HG03469 (cell line): Measurements from ENCODE around the gene MTM1.

Experiments used
- ATAC-seq: cut with Tn5 transposase; IDR thresholded peaks from one replicate; pipeline ENCODE4 v1.9.1; 2021; ENCODE audit warnings: mild to moderate bottlenecking, moderate library complexity, moderate number of reproducible peaks; ENCODE audit not compliant: unreplicated experiment

MTM1 gene

DNA sequence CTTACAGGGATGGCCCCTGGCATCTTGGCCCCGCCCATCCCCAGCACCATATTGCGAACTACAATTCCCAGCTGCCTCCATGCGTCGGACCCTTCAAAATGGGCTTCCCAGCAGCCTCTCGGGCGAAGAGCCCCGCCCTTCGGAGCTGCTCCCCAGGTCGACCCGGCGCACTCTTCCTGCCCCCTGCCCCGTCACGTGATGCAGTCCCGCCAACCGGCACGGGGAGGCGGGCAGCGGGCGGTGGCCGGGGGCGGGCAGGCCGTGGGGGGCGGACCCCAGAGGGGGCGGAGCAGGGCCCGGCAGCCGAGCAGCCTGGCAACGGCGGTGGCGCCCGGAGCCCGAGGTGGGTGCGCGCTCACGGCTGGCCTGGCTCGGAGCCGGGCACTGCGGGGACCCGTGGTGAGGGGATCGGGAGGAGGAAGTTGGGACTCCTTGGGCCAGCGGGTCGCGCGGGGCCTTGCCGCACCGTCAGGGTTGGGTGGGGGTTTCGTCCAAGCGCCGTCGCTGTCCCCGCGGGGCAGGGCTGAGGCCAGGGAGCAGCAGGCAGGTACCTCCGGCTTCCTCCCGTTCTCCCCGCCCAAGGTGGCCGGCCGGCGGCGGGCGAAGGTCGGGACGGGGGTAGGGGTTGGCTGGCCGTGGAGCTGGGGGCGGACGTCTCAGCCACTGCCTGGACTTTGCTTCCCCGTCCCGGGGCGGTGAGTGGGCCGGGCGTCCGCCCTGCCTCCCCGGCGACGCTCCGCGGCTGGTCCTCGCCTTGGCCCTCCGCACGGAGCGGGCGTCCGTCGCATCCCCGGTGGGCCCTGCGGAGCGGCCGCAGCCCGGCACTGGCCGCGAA lies at the start of gene MTM1:
Gene MTM1, plus strand, starts transcription at position 302 of the 835 bp plus-strand sequence. CDS start 23,994 bp downstream, outside the sequence.
- ATAC-seq, result peak; percentile 94

DNA sequence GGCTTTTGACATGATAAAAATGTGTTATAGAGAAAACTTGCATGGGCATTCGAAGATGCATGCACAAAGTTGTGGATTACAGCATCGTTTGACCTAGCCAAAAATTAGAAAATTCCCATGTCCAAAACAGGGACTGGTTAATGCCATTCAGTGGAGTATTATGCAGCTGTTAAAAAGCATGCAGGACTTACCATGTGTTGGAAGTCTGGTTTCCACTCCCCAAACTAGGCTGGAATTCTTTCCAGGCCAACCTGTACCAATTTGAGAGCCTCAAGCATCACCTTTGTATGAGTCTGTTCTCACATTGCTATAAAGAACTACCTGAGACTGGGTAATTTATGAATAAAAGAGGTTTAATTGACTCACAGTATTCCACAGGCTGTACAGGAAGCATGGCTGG lies 45.9 kb upstream of the MTM1 start:
- no peak for ATAC-seq

DNA sequence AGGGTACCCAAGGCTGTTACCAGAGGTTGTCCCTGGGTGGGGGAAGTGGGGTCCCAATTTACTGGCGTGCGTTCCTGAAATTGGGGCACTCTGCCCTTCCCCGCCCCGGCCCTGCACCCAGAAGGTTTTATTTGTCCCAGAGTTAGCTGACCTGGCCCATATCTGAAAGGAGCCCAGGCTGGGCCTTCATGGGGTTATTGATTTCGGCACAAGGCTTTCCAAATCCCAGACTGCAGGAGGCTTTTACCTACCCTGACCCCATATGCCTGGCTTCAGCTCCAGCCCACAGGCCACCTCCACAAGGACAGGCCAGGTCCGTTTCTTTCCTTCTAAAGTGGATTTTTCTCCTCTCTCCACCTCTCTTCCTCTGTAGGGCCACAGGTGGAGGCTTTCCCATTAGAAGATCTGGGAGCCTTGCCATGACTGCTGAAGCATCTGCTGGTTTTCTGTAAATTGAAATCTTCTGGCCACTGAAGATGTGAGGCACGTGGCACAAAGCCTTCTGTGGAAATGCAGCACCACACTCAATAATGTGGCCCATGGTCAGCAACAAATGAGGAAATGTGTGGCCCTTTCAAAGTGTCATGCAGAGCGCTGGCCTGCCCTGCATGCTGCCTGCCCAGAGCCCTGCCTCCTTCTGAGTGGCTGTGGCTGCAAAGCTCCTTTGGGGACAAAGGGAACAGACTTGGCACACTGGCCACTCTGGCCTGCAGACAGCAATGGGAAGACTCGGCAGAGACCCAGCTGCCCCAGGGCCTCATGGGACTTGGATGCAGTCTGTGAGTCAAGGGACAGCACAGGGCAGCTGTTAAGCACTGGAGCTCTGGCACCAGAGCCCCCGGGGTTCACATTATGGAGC lies 43.1 kb upstream of the MTM1 start:
- no peak for ATAC-seq

DNA sequence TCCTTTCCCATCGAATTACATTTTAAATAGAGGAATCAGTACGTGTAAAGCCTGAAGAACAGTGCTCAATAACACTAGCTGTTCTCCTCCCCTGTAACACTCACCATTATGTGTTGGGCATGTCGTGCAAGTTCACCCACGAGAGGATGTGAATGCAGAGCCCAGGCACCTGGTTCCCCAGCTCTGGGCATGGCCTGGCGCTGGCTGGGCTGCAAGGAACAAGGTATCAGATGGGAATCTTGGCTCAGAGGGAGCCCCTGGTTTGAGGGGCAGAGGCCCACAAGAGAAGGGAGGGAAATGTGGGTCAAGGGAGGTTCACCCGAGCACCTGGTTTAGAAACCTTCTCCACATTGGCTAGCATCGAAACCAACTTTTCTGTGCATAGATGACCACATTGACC lies 41.7 kb upstream of the MTM1 start:
- no peak for ATAC-seq

DNA sequence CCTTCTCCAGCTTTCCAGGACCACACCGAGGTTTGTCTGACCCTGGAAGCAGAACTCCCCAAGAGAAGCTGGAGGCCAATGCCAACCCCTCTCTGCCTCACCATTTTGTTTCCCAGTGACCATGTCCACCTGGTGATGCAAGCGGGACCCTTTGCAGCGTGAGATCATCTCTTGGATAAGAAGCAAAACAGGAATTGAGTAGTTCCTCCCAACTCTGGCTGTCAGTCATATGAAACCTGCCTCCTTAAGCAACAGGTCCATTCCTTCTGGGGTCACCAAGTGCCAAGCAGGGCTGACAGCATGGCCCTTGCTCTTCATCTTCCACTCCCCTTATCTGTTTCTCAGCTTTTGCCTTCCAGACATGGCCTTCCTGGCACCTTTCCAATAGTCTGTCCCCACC lies 41.3 kb upstream of the MTM1 start:
- no peak for ATAC-seq

DNA sequence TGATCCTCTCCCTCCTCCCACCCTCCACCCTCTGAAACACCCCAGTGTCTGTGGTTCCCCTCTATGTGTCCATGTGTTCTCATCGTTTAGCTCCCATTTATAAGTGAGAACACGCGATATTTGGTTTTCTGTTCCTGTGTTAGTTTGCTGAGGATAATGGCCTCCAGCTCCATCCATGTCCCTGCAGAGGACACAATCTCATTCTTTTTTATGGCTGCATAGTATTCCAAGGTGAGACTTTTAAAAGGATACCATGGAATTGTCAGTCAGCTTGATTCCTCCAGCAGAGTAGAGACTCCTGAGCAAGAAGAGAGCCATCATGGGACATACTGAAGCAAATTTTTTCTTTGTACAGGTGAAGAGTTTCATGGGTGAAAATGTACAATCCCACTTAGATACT lies 38.8 kb upstream of the MTM1 start:
- ATAC-seq, result no peak

DNA sequence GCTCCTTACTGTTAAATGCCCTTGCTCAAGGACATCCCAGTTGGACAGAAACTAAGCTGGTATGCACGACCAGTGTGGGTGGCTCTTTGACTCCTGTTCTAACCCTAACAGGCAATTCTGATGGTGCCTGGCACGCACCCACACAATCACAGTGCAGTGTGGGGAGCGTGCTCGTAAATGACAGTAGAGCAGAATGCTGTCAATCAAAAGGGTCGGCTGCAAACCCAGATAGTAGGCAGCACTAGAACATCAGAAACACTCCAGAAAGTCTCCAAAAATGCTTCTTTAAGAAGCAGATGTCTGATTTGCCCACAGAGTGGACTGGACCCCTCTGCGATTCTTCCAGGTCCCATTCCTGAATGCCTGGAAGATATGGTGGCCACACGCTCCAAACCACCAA lies 37.6 kb upstream of the MTM1 start:
- no peak for ATAC-seq

DNA sequence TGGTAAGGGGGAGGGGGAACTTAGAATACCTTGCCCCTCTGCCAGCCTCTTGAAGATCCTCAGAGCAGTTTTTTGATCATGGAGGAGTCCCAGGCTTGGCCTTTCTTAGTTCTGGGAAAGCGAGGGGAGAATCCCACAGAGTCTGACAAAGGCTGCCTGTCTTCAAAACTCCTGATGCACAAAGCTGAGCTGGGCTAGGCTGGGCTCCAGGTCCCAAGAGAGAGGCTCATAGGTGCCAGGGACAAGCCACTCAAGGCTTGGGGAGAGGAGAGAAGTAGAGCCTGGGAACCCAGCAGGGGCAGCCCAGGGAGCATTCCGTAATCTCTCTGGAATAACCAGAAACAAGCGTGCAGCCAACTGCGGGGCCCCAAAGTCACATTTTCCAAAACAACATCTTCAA lies 37.0 kb upstream of the MTM1 start:
- no peak for ATAC-seq

DNA sequence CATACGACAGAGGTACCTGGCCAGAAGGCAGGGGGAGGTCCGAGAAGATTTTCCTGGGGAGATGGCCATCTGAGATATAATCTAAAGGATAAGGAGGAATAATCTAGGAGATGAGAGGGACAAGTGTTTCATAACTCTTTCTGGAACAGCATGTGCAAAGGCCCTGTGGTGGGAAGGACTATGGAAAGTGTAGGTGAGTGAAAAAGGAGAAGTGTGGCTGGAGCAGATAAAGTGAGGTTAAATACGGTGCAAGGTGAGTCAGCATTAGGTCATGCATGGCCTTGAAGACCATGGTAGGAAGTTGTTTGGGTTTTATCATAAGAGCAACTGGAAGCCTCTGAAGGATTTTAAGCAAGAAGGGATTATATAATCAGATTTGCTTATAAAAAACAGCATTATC lies 34.6 kb upstream of the MTM1 start:
- ATAC-seq, result no peak

DNA sequence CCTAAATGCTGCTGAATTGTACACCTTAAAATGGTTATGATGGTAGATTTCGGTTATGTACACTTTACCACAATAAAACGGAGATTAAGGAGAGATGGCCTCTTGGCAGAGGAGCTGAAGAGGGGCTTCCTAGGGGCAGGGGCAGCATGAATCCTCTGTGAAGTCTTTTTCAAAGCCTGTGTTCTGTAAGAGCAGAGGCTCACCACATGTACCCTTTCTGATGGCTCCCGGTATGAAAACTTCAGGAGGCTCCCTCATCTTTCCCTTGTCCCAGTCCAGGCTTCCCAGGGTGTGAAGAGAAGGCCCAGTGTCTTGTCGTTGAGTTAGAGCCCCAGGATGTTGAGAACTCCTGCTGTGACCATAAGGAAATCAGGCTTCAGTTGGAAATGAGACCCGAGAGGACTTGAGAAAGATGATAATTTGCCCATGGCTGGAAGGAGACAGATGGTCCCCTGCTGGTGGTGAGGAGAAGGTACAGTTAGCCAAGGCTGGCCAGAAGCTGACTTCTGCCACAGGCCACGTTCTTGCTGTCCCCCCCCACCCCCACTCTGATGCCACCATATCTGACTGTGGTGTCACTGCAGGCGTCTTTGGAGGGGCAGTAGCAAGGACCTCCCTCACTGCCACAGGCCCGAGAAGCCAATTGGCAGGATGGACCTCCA lies 31.8 kb upstream of the MTM1 start:
- no peak for ATAC-seq

DNA sequence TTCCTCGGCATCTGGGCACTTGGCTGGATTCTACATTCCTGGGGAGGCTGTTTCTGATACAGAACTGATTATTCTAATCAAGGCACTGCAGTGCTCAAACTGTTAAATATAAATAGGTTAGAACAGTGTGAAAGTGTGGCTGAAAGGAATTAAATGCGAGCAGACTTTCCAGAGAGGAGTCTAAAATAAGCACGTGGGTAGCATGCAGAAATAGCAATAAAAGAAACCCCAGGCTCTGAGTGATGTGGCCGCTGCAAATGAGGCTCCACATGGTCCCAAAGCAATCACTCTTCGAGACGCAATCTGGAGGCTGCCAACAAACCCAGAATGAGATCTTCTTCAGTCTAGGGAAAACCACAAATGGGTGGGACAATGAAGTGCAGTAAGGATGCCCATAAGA lies 30.6 kb upstream of the MTM1 start:
- no peak for ATAC-seq

DNA sequence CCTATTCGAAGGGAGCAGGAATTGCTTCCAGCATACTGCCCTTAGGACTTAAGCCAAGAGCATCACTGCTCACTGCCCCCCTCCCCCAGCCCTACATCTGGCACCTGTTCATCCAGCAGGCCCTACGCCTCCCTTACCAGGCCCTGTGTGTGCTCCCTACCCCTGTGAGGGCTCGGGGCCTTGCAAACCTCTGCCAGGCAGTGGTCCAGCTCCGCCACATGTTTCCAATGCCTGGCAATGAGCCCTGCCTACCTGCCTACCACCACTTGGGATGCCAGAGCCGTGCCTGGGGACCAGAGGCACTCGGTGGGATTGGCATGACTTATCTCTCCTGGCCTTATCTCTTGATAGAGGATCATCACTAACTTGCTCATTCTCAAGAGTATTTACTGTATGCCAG lies 27.5 kb upstream of the MTM1 start:
- no peak for ATAC-seq

DNA sequence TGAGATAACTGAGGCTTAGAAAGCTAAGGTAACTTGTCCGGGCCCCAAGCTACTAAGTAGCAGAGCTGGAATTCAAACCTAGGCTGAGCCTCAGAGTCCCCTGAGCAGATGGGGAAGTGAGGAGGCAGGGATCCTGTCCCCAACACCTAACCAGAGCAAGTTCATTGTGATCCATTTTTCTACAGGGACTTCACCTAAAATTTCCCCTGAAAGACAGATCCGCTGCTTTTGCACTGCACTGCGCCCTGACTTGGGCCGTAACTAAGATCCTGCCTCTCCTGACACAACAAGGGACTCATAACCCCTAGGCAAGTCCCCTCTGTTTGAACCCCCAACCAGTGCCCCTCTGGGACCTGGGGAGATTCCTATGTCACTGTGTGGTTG lies 25.6 kb upstream of the MTM1 start:
- ATAC-seq, result peak; percentile 16

DNA sequence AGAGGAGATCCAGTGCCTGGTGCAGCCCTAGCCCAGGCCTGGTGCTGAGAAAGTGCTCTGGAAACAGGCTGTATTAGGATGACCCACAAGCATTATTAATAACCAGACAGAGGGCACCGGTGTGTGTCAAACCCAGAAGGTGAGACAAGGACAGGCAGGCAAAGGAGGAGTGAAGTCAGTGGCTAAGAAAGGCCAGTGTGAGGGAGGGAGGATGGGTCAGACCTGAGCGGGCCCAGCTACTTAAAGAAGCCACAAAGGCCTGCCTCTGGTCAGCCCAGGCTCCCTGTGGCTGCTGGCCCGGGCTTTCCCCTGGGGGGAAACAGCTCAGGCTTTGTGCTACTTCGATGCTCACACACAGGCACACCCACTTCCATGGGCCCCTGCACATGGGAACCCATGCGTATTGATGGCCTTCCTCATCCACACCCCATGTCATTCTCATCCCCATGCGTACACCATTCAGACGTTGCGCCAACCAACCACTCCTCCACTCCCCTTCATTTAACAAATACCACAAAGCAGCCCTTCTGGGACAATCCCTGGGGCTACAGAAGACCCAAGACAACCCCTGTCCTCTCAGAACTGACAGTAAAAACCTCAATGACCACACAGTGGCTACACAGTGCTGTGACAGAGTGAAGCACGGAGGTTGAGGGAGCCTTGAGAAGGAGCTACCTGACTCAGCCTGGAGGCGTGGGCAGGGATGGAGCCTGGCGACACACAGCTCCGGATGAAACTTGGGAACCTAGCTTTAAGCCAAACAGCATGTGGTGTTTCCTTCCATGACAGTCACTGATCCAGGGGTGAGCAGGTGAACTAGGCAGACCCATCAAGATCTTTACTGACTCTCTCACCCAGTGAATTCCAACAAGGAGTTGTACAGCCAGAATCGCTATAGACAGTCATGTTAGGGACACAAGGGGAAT lies 24.9 kb upstream of the MTM1 start:
- peak; percentile 33 for ATAC-seq

DNA sequence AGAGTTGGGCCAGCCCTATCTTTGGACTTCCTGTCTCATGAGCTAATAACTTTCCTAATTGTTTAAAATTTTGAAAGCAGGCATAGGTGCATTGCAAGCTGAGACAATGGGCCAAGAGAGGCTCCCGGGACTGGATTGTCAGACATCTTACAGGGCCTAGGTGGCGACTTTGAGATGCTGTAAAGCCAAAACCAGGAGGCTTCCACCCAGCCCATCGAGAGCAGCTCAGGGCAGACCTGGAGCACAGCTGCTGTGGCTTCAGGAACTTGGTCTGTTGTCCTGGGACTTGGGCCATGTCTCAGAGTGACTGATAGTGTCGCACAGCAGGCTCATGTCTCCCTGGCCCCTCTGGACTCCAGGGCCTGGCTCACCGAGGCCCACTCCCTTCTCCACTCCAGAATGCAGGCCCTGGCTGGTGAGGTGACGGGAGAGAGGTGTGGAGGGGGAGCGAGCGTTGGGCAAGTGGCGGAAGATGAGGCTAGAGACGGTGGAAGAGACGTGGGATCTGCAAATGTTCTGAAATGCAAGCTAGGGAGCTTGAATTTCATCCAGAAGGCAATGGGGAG lies 24.1 kb upstream of the MTM1 start:
- no peak for ATAC-seq

DNA sequence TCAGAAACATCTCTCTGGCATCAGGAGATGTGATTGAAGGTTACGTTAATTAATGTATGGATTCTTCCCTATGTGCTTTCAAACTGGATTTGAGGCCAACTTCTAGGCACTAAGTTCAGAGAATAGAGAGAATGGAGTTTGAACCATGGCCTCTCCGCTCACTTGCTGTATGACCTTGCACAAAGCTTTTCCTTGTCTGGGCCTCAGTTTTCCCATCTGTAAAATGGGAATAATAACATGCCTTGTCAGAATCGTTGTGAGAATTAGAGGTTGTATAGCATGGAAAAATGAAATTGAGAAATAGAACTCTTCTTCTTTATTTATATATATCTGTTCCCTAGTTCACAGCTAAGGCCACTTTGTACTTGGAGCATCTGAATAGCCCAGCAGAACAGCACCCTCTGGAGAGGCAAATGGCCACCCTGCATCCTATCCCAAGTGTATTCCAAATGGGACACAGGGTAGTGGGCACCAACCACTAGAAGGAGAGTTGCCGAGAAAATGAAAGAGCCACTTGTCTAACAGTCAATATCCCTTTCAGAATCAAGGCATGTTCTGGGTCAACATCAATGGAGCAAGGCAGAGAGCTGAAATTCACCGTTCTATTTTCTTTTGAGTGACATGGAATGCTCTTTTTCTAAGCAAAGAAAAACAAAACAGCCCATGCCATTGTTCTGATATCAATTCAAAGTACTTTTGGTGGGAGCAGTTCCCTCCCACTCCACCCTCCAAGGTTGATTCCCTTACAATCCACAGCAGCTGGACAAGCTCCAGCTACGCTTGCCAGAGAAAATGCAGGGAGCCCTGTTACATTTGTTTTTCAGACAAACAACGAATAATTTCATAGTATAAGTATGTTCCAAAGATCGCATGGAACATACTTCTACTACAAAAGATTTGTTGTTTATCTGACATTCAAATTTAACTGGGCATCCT lies 23.3 kb upstream of the MTM1 start:
- ATAC-seq, result no peak

DNA sequence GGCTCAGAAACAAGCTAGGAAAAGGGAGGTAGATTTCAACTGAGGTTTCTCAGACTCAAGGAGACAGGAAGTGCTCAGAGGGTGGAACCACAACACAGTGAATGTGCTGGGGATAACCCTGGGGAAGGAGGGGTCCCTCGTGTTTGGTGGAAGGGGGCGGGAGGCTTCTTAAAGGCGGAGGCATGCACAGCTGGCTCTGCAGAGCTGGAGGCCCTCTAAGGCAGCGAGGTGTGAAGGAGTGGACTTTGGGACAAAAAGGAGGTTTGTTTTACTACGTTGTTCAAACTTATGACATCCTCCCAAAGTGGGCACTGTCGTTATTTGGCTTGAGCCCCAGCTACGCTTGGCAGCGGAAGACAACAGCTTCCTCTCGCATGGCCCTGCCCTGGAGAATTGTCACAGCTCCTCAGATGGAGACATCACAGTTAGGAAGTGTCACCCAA lies 21.7 kb upstream of the MTM1 start:
- ATAC-seq, result no peak

DNA sequence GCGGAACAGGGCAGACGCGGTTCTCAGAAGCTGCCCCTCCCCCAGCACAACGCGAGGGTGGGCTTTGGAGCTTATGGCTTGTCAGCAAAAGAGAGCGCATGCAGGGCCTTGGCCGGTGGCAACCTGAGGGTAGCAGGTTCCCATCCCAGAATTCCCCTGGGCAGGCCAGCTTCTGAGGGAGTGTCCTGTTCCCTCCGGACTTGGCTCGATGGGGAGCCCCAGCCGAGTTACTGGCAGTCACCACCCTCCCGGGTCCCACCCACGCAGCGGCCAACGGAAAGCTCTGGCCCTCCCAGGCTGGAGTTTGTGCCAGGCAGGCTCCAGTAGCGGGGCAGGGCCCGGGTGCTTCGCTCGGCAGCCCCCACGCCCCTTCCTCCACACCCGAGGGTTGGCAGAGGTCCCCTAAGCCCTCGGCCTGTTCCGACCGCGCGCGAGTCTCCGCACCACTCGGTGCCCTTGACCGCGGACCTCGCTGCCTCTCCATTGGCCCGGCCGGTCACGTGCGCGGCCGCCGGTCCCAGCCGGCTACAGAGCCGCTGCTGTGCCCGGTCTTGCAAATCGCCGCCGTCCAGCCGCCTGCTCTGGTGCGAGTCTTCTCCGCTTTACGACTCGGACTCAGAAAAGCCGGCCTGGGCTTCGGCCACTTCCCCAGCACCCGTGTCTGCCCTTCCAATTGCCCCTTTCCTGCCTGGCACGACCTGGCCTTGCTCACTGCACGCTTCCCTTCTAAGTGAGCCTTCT lies 20.9 kb upstream of the MTM1 start:
- ATAC-seq, result peak; percentile 37
